ENCODE measurements around the gene SYNGAP1.

Gene SYNGAP1

GRCh38 chr6:33380272-33380981 is 39.4 kb upstream of the SYNGAP1 start:
- Histone ChIP-seq H3K27me3 (ENCODE audit: control insufficient read depth in 3 of 3, insufficient read depth in 3 of 3, low read depth in 1 of 3, low read length in 3 of 3) (peaks cover 0 to 9% (median 0%) of the 10 kb centered on the region in 3 experiments), H3K4me3 (ENCODE audit: low read length in 2 of 2) (no peak overlapping the region), H2BK12ac (ENCODE audit: low read length) (no peak overlapping the region), H3K4ac (ENCODE audit: low read length) (no peak overlapping the region), H3K9me3 (replicated peaks in 1 of 2; ENCODE audit: control insufficient read depth in 2 of 2, insufficient read depth in 1 of 2, low read depth in 1 of 2, low read length in 2 of 2) (no peaks in the 10 kb centered on the region), H2BK15ac (ENCODE audit: low read length) (no peak overlapping the region), H3K4me1 (ENCODE audit: control insufficient read depth in 2 of 2, insufficient read depth in 1 of 2, low read depth in 1 of 2, low read length in 2 of 2) (no peaks in the 10 kb centered on the region), H2BK120ac (ENCODE audit: low read depth, low read length) (no peak overlapping the region), H3K9ac (ENCODE audit: low read depth, low read length, poor library complexity) (no peak overlapping the region), H3K18ac (ENCODE audit: low read length) (no peak overlapping the region), H3K27ac (replicated peaks; ENCODE audit: low read length) (no peak overlapping the region), H2AK5ac (ENCODE audit: low read depth, low read length) (no peak overlapping the region), H2BK5ac (ENCODE audit: low read length) (no peak overlapping the region), H4K8ac (ENCODE audit: low read depth, low read length) (no peak overlapping the region), H3K23ac (ENCODE audit: low read depth, low read length, poor library complexity) (no peak overlapping the region), H3K4me2 (ENCODE audit: insufficient read depth, low read length, poor library complexity, severe bottlenecking) (no peak overlapping the region), H3K79me1 (ENCODE audit: low read depth, low read length) (no peaks in the 10 kb centered on the region), H2AFZ (ENCODE audit: low read length) (no peak overlapping the region), H4K91ac (ENCODE audit: low read depth, low read length, poor library complexity) (no peak overlapping the region), H3K36me3 (replicated peaks in 1 of 2; ENCODE audit: control insufficient read depth in 2 of 2, insufficient read depth in 2 of 2, low read length in 2 of 2) (no peaks in the 10 kb centered on the region), H3K14ac (ENCODE audit: low read length) (no peak overlapping the region)
- no CpG with 5 or more reads among the region's 2 CpGs for WGBS, 2 donors (ENCODE audit: extremely low coverage in 2 of 2, insufficient read length in 2 of 2, insufficient replicate concordance in 1 of 2)
- DNase-seq (ENCODE audit: low spot score), result no peak

- no peak overlapping the region for H2BK15ac ChIP-seq (ENCODE audit: low read length)
- H2AFZ ChIP-seq (ENCODE audit: low read length), result peak overlapping the region; percentile 75
- H3K4me2 ChIP-seq (ENCODE audit: insufficient read depth, low read length, poor library complexity, severe bottlenecking), result no peak overlapping the region
- no peak overlapping the region for H3K18ac ChIP-seq (ENCODE audit: low read length)
- WGBS, 2 donors (ENCODE audit: extremely low coverage in 2 of 2, insufficient read length in 2 of 2, insufficient replicate concordance in 1 of 2), result no CpG with 5 or more reads among the region's 10 CpGs
- no peak overlapping the region for H2BK12ac ChIP-seq (ENCODE audit: low read length)
- DNase-seq (ENCODE audit: low spot score), result no peak
- H3K9ac ChIP-seq (ENCODE audit: low read depth, low read length, poor library complexity), result no peak overlapping the region
- no peak overlapping the region for H3K14ac ChIP-seq (ENCODE audit: low read length)
- H3K4me3 ChIP-seq (ENCODE audit: low read length in 2 of 2), result no peak overlapping the region
- H3K36me3 ChIP-seq (replicated peaks in 1 of 2; ENCODE audit: control insufficient read depth in 2 of 2, insufficient read depth in 2 of 2, low read length in 2 of 2), result no peaks in the 10 kb centered on the region
- no peak overlapping the region for H2BK5ac ChIP-seq (ENCODE audit: low read length)
- no peak overlapping the region for H4K8ac ChIP-seq (ENCODE audit: low read depth, low read length)
- no peak overlapping the region for H4K91ac ChIP-seq (ENCODE audit: low read depth, low read length, poor library complexity)
- no peak overlapping the region for H3K4ac ChIP-seq (ENCODE audit: low read length)
- no peak overlapping the region for H3K23ac ChIP-seq (ENCODE audit: low read depth, low read length, poor library complexity)
- H3K27me3 ChIP-seq (ENCODE audit: control insufficient read depth in 3 of 3, insufficient read depth in 3 of 3, low read depth in 1 of 3, low read length in 3 of 3), result peaks cover 0 to 8% (median 0%) of the 10 kb centered on the region in 3 experiments
- no peaks in the 10 kb centered on the region for H3K79me1 ChIP-seq (ENCODE audit: low read depth, low read length)
- no peaks in the 10 kb centered on the region for H3K4me1 ChIP-seq (ENCODE audit: control insufficient read depth in 2 of 2, insufficient read depth in 1 of 2, low read depth in 1 of 2, low read length in 2 of 2)
- no peak overlapping the region for H3K27ac ChIP-seq (replicated peaks; ENCODE audit: low read length)
- H2AK5ac ChIP-seq (ENCODE audit: low read depth, low read length), result no peak overlapping the region
- H2BK120ac ChIP-seq (ENCODE audit: low read depth, low read length), result no peak overlapping the region
- no peaks in the 10 kb centered on the region for H3K9me3 ChIP-seq (replicated peaks in 1 of 2; ENCODE audit: control insufficient read depth in 2 of 2, insufficient read depth in 1 of 2, low read depth in 1 of 2, low read length in 2 of 2)
Observed at GRCh38 chr6:33383427-33384185, 36.3 kb upstream of the SYNGAP1 start.

- Histone ChIP-seq H3K36me3 (replicated peaks in 1 of 2; ENCODE audit: control insufficient read depth in 2 of 2, insufficient read depth in 2 of 2, low read length in 2 of 2) (no peaks in the 10 kb centered on the region), H2BK120ac (ENCODE audit: low read depth, low read length) (no peak overlapping the region), H3K4me2 (ENCODE audit: insufficient read depth, low read length, poor library complexity, severe bottlenecking) (no peak overlapping the region), H3K79me1 (ENCODE audit: low read depth, low read length) (no peaks in the 10 kb centered on the region), H4K8ac (ENCODE audit: low read depth, low read length) (no peak overlapping the region), H3K4me3 (ENCODE audit: low read length in 2 of 2) (no peak overlapping the region), H2BK15ac (ENCODE audit: low read length) (no peak overlapping the region), H3K9ac (ENCODE audit: low read depth, low read length, poor library complexity) (no peak overlapping the region), H3K4ac (ENCODE audit: low read length) (no peak overlapping the region), H4K91ac (ENCODE audit: low read depth, low read length, poor library complexity) (no peak overlapping the region), H2BK12ac (ENCODE audit: low read length) (no peak overlapping the region), H2AFZ (ENCODE audit: low read length) (peak overlapping the region; percentile 77), H3K18ac (ENCODE audit: low read length) (no peak overlapping the region), H3K9me3 (replicated peaks in 1 of 2; ENCODE audit: control insufficient read depth in 2 of 2, insufficient read depth in 1 of 2, low read depth in 1 of 2, low read length in 2 of 2) (no peaks in the 10 kb centered on the region), H3K14ac (ENCODE audit: low read length) (no peak overlapping the region), H3K4me1 (ENCODE audit: control insufficient read depth in 2 of 2, insufficient read depth in 1 of 2, low read depth in 1 of 2, low read length in 2 of 2) (no peaks in the 10 kb centered on the region), H2AK5ac (ENCODE audit: low read depth, low read length) (no peak overlapping the region), H3K27ac (replicated peaks; ENCODE audit: low read length) (no peak overlapping the region), H3K27me3 (ENCODE audit: control insufficient read depth in 3 of 3, insufficient read depth in 3 of 3, low read depth in 1 of 3, low read length in 3 of 3) (peaks cover 0 to 8% (median 0%) of the 10 kb centered on the region in 3 experiments), H2BK5ac (ENCODE audit: low read length) (no peak overlapping the region), H3K23ac (ENCODE audit: low read depth, low read length, poor library complexity) (no peak overlapping the region)
- DNase-seq (ENCODE audit: low spot score), result no peak
- WGBS, 2 donors (ENCODE audit: extremely low coverage in 2 of 2, insufficient read length in 2 of 2, insufficient replicate concordance in 1 of 2), result no CpG with 5 or more reads among the region's 4 CpGs
Observed at GRCh38 chr6:33384581-33385020, 35.3 kb upstream of the SYNGAP1 start.

GRCh38 chr6:33390173-33390572 is 29.7 kb upstream of the SYNGAP1 start:
- WGBS, 2 donors (ENCODE audit: extremely low coverage in 2 of 2, insufficient read length in 2 of 2, insufficient replicate concordance in 1 of 2), result no CpG with 5 or more reads among the region's 2 CpGs
- H2AK5ac ChIP-seq (ENCODE audit: low read depth, low read length), result no peak overlapping the region
- no peak overlapping the region for H3K18ac ChIP-seq (ENCODE audit: low read length)
- H3K4me3 ChIP-seq (ENCODE audit: low read length in 2 of 2), result no peak overlapping the region
- peak overlapping the region; percentile 85 for H2AFZ ChIP-seq (ENCODE audit: low read length)
- no peak overlapping the region for H3K27ac ChIP-seq (replicated peaks; ENCODE audit: low read length)
- H4K91ac ChIP-seq (ENCODE audit: low read depth, low read length, poor library complexity), result no peak overlapping the region
- H3K79me1 ChIP-seq (ENCODE audit: low read depth, low read length), result peaks cover 7% of the 10 kb centered on the region
- H2BK12ac ChIP-seq (ENCODE audit: low read length), result no peak overlapping the region
- DNase-seq (ENCODE audit: low spot score), result no peak
- H3K27me3 ChIP-seq (ENCODE audit: control insufficient read depth in 3 of 3, insufficient read depth in 3 of 3, low read depth in 1 of 3, low read length in 3 of 3), result no peaks in the 10 kb centered on the region
- no peak overlapping the region for H3K14ac ChIP-seq (ENCODE audit: low read length)
- H3K9me3 ChIP-seq (replicated peaks in 1 of 2; ENCODE audit: control insufficient read depth in 2 of 2, insufficient read depth in 1 of 2, low read depth in 1 of 2, low read length in 2 of 2), result no peaks in the 10 kb centered on the region
- no peak overlapping the region for H2BK5ac ChIP-seq (ENCODE audit: low read length)
- no peak overlapping the region for H3K9ac ChIP-seq (ENCODE audit: low read depth, low read length, poor library complexity)
- H4K8ac ChIP-seq (ENCODE audit: low read depth, low read length), result no peak overlapping the region
- H3K36me3 ChIP-seq (replicated peaks in 1 of 2; ENCODE audit: control insufficient read depth in 2 of 2, insufficient read depth in 2 of 2, low read length in 2 of 2), result peaks cover 0 to 22% of the 10 kb centered on the region in 2 donors
- H3K23ac ChIP-seq (ENCODE audit: low read depth, low read length, poor library complexity), result no peak overlapping the region
- H3K4me2 ChIP-seq (ENCODE audit: insufficient read depth, low read length, poor library complexity, severe bottlenecking), result no peak overlapping the region
- H3K4me1 ChIP-seq (ENCODE audit: control insufficient read depth in 2 of 2, insufficient read depth in 1 of 2, low read depth in 1 of 2, low read length in 2 of 2), result peaks cover 8 to 17% of the 10 kb centered on the region in 2 donors
- no peak overlapping the region for H2BK15ac ChIP-seq (ENCODE audit: low read length)
- H2BK120ac ChIP-seq (ENCODE audit: low read depth, low read length), result no peak overlapping the region
- no peak overlapping the region for H3K4ac ChIP-seq (ENCODE audit: low read length)

Data from neuronal stem cell (in vitro differentiated cells).